GM19239 (cell line): ENCODE results near the gene SUSD4.
"Not testable (repeated sequence)": the region's sequence is repeated elsewhere in the genome, so short reads cannot be mapped to it uniquely, and the experiment has no call there.

Experiments
- DNase-seq: peaks from one replicate; pipeline ENCODE4 v3.0.0; 2011; ENCODE audit warnings: low spot score; ENCODE audit not compliant: insufficient read length
- FAIRE-seq: peaks from 2 replicates; lab custom pipeline; 2011; peaks lifted over from hg19 to GRCh38; lab: Jason Lieb, UNC

The SUSD4 gene

DNA sequence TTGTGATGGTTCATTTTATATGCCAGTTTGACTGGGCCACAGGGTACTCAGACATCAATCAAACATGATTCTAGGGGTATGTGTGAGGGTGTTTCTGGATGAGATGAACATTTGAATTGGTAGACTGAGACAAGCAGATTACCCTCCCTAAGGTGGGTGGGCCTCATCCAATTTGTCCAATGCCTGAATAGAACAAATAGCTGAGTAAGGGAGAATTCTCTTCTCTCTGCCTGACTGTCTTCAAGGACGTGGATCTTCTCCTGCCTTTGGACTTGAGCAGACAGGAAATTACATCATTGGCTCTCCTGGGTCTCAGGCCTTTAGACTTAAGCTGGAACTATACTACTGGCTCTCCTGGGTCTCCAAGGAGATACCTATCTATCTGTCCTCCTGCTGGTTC is 64.4 kb downstream of the SUSD4 start:
- no peak for FAIRE-seq

DNA sequence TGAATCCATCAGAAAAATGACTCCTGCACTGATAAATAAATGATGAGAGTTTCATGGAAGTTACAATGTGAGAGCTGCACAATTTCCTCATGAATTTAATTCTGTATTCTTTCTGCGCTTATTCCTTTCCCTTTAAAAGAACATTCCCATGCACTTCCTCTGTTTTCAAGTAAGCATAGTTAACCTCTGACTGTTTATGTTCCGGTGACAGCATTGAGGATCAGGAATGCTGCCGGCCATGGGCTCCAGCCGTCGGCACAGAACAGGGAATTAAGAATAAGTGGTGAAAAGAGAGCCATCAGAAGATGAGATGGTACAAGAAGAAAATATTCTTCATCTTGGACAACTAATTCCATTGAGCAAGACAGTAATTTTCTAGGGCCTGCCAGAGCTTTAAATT is 65.3 kb downstream of the SUSD4 start:
- no peak for FAIRE-seq
- no peak for DNase-seq

More for the DNA sequence above, 64.4 kb downstream of the SUSD4 start:
- no peak for DNase-seq

DNA sequence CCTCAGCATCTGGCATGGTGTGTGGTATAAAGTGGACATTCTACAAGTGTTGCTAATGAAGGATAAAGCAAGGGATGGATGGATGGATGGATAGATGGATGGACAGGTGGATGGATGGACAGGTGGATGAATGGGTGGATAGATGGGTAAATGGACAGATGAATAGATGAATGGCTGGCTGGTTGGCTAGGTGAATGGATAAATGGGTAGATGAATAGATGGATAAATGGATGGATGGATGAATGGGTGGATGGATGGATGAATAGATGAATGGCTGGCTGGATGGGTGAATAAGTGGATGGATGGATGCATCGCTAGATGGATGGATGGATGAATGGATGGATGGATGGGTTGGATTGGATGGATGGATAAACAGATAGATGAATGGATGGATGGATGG is 66.2 kb downstream of the SUSD4 start:
- DNase-seq, result no peak
- no peak for FAIRE-seq

DNA sequence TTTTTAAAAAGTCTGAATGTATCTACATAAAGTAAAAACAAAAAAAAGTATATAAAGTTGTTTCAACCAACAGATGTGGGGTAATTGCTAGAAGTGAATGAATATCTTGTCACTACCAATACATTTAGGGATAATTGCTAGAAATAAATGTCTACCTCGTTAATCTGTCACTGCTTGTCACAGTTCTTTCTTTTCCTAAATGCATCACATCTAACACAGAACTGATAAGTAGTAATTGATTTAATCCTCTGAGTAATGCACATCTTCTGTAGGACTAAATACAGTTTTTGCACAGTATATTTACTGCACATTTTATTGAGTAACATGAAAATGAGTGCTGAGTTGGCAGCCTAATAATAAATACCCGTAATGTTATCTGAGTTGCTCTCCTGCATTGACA is 72.2 kb downstream of the SUSD4 start:
- DNase-seq, result no peak
- FAIRE-seq, result no peak

DNA sequence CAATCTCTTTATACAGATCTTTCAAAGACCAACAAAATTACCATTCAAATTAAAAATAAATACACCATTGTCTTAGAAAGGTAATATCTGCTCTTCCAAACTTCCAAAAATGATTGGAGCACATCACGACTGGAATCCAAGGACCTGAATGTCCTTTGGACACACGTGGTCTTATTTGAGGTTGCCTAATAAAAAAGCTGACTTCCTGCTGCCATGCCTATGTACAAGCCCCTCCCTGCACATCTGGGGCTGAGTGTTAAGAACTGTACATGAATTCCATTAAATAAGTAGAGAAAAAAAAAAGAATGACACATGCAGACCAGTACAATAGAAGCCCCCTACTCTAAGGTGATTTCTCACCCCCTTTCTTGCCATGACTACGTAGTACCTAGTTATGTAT is 73.6 kb downstream of the SUSD4 start:
- FAIRE-seq (no peak), DNase-seq (no peak)

DNA sequence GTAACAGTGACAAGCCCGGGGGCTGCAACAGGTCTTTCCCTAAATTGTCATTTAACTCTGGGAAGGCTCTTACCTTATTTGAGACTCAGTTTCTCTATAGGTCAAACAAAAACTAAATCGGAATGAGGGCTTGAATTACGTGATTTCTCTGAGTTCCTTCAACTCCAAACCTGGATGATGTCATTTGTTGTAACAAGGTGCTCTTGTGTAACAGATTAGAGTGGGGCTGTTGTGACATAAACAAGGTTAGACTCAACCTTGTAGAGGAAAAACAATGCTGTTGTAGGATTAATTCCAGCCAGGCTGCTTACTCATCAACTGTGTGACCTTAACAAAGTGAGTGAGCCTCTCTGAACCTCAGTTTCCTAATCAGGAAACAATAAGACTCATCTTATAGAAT is 74.4 kb downstream of the SUSD4 start:
- DNase-seq, result no peak
- no peak for FAIRE-seq

DNA sequence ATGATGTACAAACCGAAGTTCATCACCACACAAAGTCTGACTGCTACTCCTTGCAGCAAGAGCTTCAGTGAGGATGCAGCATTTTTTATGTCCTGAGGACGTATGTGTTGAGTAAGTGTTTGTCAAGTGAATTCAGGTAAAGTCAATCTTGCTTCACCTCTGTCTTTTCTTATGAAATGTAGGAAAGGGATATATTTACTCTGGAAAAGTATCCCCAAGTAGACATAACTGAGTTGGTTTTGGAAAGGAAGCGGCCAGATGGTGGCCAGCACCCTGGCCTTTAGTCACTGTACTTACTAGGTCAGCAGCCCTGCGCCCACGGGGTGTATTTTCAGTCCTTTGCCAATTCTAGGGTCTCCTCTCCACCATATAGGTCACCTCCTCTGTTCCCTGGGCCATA is 75.2 kb downstream of the SUSD4 start:
- FAIRE-seq, result no peak
- DNase-seq, result no peak

DNA sequence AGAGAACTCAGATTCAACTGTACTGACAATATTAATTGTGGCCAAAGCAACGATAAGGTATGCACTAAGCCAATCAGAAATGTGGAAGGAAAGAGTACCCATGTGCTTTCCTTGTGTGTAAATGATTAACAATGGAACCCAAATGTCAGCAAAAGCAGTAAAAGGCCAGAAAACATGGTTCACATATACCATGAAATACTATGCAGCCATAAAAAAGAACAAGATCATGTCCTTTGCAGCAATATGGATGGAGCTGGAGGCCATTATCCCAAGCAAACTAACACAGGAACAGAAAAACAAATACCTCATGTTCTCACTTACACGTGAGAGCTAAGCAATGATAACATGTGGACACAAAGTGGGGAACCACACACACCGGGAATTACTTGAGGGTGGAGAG is 78.5 kb downstream of the SUSD4 start:
- FAIRE-seq (no peak), DNase-seq (no peak)

DNA sequence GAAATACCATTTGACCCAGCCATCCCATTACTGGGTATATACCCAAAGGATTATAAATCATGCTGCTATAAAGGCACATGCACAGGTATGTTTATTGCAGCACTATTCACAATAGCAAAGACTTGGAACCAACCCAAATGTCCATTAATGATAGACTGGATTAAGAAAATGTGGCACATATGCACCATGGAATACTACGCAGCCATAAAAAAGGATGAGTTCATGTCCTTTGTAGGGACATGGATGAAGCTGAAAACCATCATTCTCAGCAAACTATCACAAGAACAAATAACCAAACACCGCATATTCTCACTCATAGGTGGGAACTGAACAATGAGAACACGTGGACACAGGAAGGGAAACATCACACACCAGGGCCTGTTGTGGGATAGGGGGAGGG is 80.3 kb downstream of the SUSD4 start:
- DNase-seq, FAIRE-seq: not testable (repeated sequence)

DNA sequence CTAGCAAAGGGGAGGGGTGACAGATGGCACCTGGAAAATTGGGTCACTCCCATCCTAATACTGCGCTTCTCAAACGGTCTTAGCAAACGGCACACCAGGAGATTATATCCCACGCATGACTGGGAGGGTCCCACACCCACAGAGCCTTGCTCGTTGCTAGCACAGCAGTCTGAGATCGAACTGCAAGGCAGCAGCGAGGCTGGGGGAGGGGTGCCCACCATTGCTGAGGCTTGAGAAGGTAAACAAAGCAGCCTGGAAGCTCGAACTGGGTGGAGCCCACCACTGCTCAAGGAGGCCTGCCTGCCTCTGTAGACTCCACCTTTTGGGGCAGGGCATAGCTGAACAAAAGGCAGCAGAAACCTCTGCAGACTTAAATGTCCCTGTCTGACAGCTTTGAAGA is 85.7 kb downstream of the SUSD4 start:
- FAIRE-seq, DNase-seq: not testable (repeated sequence)

DNA sequence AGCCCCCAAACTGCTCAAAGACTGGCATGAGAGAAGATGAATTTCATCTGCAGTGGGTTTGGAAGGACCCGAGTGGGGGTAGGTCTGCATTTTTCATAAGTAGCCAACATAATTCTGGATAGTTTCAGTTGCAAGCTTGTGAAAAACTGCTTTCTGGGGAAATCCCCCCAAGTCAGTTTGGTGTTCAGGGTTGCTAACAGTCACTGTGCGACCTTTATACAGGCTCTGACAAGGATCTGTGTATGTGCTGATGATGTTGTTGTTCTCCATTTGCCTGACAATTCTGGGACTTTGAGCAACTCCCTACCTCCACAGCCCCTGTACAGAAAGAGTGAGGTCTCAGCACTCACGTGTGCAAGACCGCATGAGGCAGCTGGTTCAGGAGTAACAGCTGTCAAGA is 87.9 kb downstream of the SUSD4 start:
- no peak for FAIRE-seq
- DNase-seq, result no peak

DNA sequence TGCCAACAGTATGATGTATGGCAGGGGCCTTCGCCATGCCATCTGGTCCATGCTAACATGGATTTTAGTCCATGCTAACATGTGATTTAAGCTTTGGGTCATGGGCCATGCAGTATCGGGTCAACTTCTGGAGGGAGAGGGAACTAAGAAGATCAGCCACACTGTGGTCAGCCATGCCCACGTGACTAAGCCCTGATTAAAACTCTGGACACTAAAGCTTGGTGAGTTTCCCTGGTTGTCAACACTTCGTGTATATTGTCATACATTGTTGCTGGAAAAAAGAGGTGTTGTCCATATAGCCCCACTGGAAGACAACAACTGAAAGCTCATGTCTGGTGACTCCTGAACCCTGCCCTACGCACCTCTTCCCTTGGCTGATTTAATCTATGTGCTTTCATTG is 90.5 kb downstream of the SUSD4 start:
- FAIRE-seq (no peak), DNase-seq (no peak)

DNA sequence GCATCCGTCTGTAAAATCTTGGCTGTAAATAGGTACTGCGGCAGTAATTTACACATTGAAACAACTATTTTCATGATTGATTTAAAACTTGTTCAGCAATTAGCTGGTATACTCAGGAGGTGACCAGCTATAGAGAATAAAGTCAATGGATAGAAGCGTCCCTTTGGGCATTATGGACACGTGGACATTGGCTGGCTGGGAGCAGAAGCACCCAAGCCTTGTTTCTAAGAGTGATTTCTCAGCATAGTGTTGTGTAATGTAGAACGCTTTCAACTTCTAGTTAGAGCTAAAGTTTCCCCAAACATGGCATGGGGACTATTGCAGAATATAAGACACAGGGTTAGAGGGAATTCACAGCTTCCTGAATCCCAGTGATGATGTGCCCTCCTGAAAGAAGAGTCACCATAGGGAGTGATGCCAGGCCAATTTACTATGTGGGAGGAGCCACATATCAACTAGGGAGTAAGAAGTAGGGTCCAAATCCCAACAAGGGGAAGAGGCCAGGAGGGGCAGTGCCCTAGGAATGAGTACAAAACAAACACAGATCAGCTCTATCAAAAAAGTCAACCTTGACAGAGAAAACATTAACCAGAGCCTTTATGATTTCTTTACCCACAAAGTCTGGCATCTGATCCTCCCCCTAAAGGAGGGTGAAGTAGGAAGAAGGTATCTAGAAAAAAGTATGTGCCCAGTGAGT is 92.7 kb downstream of the SUSD4 start:
- DNase-seq (no peak), FAIRE-seq (no peak)

DNA sequence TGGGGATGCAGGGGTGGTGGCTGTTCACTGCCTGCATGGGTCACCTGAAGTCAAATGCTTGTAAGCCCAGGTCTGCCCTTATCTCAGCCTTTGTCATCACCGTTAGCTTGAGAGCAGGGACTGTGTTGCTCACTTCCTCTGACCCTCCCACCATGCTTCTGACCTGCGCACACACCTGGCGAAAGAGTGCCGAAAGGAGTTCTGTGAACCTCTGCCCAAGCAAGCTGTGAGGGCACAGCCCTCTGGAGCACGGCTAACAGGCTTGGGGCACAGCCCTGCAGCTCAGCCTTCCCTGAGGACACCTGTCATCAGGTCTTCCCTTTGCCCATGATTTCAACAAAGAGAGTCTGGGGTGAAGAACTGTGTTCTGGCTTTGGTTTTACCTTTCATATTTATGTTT is 93.8 kb downstream of the SUSD4 start:
- FAIRE-seq, result no peak
- no peak for DNase-seq

DNA sequence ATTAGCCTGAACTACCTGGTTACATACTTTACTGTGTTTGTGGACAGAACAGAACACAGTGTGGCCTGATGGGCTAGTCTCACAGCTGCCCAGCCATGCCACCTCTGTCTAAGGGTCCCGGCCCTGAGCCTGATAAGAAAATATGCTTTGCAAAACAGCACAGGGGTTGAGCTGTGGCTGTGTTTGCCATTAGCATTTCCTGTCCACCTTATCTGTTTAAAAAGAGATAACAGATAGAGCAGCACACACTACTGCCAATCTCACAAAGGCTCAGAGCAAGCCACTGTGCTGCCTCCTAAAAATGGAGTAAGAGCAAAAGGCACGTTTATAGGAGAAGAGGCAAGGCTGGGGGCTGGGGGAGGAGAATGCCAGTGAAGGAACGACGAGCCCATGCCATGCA is 95.0 kb downstream of the SUSD4 start:
- DNase-seq (no peak), FAIRE-seq (no peak)

DNA sequence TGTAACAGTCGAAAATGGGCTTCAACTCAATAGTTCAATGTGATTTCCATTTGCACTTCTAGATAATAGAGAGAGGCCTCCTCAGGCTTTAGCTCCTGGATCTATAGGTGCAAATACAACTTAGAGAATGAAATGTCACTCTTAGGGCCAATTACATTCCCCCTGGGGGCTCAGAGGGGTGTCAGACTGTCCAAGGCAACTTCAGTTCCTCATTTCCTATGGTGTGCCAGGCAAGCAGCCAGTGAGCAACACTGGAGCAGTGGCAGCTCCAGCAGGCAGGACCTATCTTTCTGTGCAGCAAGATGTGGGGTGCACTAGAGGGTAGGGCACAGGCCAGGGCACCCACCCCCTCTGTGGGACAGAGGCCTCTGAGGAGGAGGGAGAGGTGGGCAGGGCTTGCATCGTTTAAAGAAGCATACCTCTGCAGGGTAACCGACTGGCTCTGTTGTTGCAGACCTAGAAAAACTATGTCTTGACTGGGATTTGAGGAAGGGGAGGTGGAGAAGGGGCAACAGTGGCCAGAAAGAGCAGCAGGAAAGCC is 97.3 kb downstream of the SUSD4 start:
- FAIRE-seq (no peak), DNase-seq (no peak)

DNA sequence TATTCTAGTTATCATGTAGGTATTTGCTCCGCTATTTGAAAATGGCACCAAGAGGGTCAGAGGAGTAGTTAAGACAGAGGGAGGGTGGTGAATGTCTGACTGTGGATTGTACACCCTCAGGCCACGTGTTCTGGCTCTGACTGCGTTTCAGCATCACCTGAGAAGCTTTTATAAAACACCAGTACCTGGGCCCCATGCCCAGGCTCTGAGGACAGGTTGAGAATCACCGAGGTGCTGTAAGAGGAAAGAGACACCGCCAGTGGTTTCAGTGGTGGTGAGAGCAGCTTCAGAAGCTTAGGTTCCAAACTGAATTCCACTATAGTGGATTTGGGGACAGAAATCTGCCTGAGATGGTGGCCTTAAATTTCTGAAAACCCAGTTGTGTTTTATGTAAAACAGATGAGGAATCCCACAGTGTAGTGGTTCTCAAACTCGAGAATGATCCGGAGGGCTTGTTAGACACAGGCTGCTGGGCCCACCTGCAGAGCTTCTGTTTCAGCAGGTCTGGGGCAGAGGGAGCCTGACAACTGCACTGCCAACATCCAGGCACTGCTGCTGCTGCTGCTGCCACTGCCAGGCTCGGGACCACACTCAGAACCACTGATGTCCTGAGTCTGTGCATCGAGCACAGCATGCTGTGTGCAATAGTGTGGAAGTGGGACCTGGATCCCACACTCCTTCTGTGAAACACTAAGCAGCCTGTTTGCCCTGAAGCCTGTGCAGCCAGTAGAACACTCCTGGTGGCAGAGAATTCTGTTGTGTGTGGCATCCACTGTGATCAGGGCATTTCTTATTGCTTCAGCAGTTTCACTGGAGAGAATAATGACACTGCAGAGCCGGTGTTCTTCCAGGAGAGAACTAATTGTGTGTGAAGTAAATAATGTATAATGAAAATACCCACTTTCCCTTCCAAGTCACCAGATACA is 98.7 kb downstream of the SUSD4 start:
- DNase-seq (no peak), FAIRE-seq (no peak)

DNA sequence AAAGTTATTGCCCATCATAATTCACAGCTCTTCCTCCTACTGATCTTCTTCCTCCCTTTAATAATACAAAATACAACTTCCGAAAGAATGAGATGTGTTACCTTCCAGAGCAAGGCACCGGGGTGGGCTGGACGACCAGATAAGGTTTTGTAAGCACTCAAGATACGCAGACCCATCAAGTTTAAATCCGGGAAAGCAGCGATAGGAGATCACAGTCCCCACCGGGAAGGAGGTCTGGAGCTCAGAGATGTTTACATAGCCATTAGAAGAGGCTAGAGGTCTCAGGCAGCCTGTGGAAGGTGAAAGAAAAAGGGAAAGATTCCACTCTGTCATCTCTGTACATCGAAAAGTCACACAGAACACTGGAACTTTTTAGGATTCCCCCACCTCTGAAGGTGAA is 99.4 kb downstream of the SUSD4 start:
- FAIRE-seq (no peak), DNase-seq (no peak)

DNA sequence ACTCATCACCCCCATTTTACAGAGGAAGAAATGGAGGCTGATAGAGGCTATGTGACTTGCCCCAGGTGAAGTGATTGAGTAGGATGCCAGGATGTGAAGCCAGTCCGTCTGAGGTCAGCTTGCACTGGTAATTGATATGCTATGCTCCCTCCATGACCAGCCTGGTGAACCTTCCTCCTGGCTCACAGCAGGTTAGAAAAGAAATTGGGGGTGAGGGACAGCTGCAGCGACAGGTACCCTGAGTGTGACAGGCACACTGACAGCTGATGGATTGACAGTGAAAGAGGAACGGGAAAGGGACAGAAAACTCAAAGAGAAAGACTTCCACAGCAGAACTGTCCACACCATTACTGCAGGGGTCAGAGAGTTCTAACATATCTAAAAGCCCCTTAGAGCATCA is 102.1 kb downstream of the SUSD4 start:
- no peak for DNase-seq
- no peak for FAIRE-seq

DNA sequence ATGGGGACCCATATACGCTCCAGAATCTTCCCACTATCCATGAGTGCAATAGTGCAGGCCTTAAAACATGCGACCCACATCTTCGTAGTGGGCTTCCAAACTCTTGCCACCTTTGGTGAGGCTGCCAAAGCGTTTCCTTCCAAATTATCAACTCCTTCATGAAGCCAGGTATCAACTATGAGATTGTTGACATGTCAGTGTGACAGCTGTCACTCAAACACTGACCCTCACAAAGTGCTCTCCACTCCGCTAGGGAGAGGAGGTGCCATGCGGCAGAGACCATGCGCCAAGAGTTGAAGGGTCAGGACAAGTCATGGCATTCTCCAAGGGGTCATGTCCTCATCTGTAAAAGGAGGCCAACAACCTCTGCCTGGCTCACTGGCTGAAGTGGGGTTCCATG is 103.3 kb downstream of the SUSD4 start:
- no peak for DNase-seq
- FAIRE-seq, result no peak

DNA sequence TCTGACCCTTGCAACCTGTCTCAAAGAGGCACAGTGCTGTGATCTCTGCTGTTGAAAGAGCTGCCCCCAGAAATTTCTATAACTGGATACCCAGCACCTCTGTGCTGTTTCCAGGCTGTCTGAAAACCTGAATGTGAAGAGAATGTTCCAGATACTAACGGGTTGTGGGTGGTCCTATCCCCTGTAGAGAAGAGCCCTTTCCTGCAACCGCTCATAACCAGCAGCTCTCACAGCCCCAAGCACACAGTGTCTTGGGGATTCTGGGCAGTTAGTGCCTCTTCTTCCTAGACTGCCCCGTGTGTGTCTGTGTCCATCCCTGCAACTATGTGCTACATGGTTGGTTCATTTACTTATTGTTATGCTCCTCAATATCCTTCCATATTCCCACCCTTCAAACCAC is 104.5 kb downstream of the SUSD4 start:
- FAIRE-seq, result no peak
- no peak for DNase-seq
